ENCODE measurements around the gene OR5H2.
"Not testable (repeated sequence)": the region's sequence is repeated elsewhere in the genome, so short reads cannot be mapped to it uniquely, and the experiment has no call there.

OR5H2 gene

GRCh38 chr3:98282205-98282604, at the start of gene OR5H2:
OR5H2 (plus strand) TSS chr3:98282505; CDS start chr3:98282903, 398 bp downstream.
- no peak for DNase-seq (ENCODE audit: low read depth)
- no peak within 1 kb of the TSS for H3K4me3 ChIP-seq (ENCODE audit: low read depth, low read length)
- TF ChIP-seq CTCF (IDR thresholded peaks at IDR 0.05; ENCODE audit: low read depth, low read length, missing control alignments), result no peak

GRCh38 chr3:98233468-98233867, 48.8 kb upstream of the OR5H2 start:
- H3K4me3 ChIP-seq (ENCODE audit: low read depth, low read length), result no peak overlapping the region
- TF ChIP-seq CTCF (IDR thresholded peaks at IDR 0.05; ENCODE audit: low read depth, low read length, missing control alignments), result no peak
- DNase-seq (ENCODE audit: low read depth), result no peak

GRCh38 chr3:98240131-98240530, 42.2 kb upstream of the OR5H2 start:
- no peak for TF ChIP-seq CTCF (IDR thresholded peaks at IDR 0.05; ENCODE audit: low read depth, low read length, missing control alignments)
- no peak for DNase-seq (ENCODE audit: low read depth)
- no peak overlapping the region for H3K4me3 ChIP-seq (ENCODE audit: low read depth, low read length)

- no peak for TF ChIP-seq CTCF (IDR thresholded peaks at IDR 0.05; ENCODE audit: low read depth, low read length, missing control alignments)
- no peak overlapping the region for H3K4me3 ChIP-seq (ENCODE audit: low read depth, low read length)
- no peak for DNase-seq (ENCODE audit: low read depth)
Observed at GRCh38 chr3:98242155-98242554, 40.1 kb upstream of the OR5H2 start.

GRCh38 chr3:98243843-98244242, 38.5 kb upstream of the OR5H2 start:
- H3K4me3 ChIP-seq (ENCODE audit: low read depth, low read length), result no peak overlapping the region
- TF ChIP-seq CTCF (IDR thresholded peaks at IDR 0.05; ENCODE audit: low read depth, low read length, missing control alignments), result no peak
- DNase-seq (ENCODE audit: low read depth), result no peak

- TF ChIP-seq CTCF (IDR thresholded peaks at IDR 0.05; ENCODE audit: low read depth, low read length, missing control alignments), result no peak
- H3K4me3 ChIP-seq (ENCODE audit: low read depth, low read length), result no peak overlapping the region
- DNase-seq (ENCODE audit: low read depth), result no peak
Observed at GRCh38 chr3:98246142-98246541, 36.2 kb upstream of the OR5H2 start.

GRCh38 chr3:98256026-98256425, 26.3 kb upstream of the OR5H2 start:
- H3K4me3 ChIP-seq (ENCODE audit: low read depth, low read length); DNase-seq (ENCODE audit: low read depth): not testable (repeated sequence)

- H3K4me3 ChIP-seq (ENCODE audit: low read depth, low read length), result no peak overlapping the region
- peak; percentile 69 for TF ChIP-seq CTCF (IDR thresholded peaks at IDR 0.05; ENCODE audit: low read depth, low read length, missing control alignments)
- no peak for DNase-seq (ENCODE audit: low read depth)
Observed at GRCh38 chr3:98259707-98260106, 22.6 kb upstream of the OR5H2 start.
